HepG2 (cell line): Measurements from ENCODE around the gene INO80C. TPM values are rescaled to one million over a fixed set of nuclear protein-coding genes. Genes with fewer than 3 reads are reported as not detected.
A peak's percentile ranks its signal among the peaks of the same experiment; 100 is the strongest.

Experiments used
- AFF4 ChIP-seq: sonication (generic); formaldehyde crosslinking; IDR thresholded peaks from 2 replicates; pipeline ENCODE4 v1.4.0; 2020; ENCODE audit warnings: missing genetic modification reagents
- ESRRA ChIP-seq: sonication (generic); formaldehyde crosslinking; IDR thresholded peaks from 2 replicates; pipeline ENCODE4 v1.5.1; 2020; ENCODE audit warnings: mild to moderate bottlenecking, low read depth, missing genetic modification reagents
- FOXM1 ChIP-seq: sonication (generic); formaldehyde crosslinking; IDR thresholded peaks from 2 replicates; pipeline ENCODE4 v1.5.0; 2020; ENCODE audit warnings: missing genetic modification reagents
- MEIS2 ChIP-seq: sonication (generic); formaldehyde crosslinking; IDR thresholded peaks from 2 replicates; pipeline ENCODE4 v1.9.0; 2021; ENCODE audit warnings: mild to moderate bottlenecking, missing genetic modification reagents
- NONO ChIP-seq, 2 experiments: fragments of 450-650 bp in 1 of 2; sonication (generic) in 1 of 2; formaldehyde crosslinking in 1 of 2; IDR thresholded peaks in 1 of 2; conservative IDR thresholded peaks in 1 of 2; 2 replicates each; pipeline versions ENCODE4 v1.6.1 to v1.8.0; 2017 to 2022; ENCODE audit warnings: mild to moderate bottlenecking in 1 of 2, missing genetic modification reagents in 1 of 2, moderate library complexity in 1 of 2
- RARA ChIP-seq: IDR thresholded peaks from 2 replicates; pipeline ENCODE4 v1.6.1; 2016; ENCODE audit warnings: missing genetic modification reagents, missing compliant biosample characterization
- RFX1 ChIP-seq: fragments of 450-650 bp; IDR thresholded peaks from 2 replicates; pipeline ENCODE4 v1.6.1; 2017
- SP1 ChIP-seq, 2 experiments: fragments of 450-650 bp in 1 of 2; sonication (generic) in 1 of 2; formaldehyde crosslinking in 1 of 2; IDR thresholded peaks; 2 replicates each; pipeline versions ENCODE4 v1.4.0 to v1.6.1; 2016 to 2020; ENCODE audit warnings: missing genetic modification reagents in 1 of 2
- THRA ChIP-seq: sonication (generic); formaldehyde crosslinking; IDR thresholded peaks from 2 replicates; pipeline ENCODE4 v1.4.0; 2020; ENCODE audit warnings: missing genetic modification reagents, borderline replicate concordance
- ZNF503 ChIP-seq: sonication (generic); formaldehyde crosslinking; IDR thresholded peaks from 2 replicates; pipeline ENCODE4 v1.4.0; 2020; ENCODE audit warnings: missing genetic modification reagents
- ZNF563 ChIP-seq: sonication (generic); formaldehyde crosslinking; IDR thresholded peaks from 2 replicates; pipeline ENCODE4 v1.8.0; 2022; ENCODE audit warnings: mild to moderate bottlenecking, moderate library complexity, missing genetic modification reagents
- ZNF644 ChIP-seq: IDR thresholded peaks from 2 replicates; pipeline ENCODE4 v1.6.1; 2016; ENCODE audit warnings: low read depth
- ZNF724P ChIP-seq: sonication (generic); formaldehyde crosslinking; IDR thresholded peaks from 2 replicates; pipeline ENCODE4 v1.8.0; 2022; ENCODE audit warnings: missing genetic modification reagents, borderline replicate concordance
- ZNF773 ChIP-seq: sonication (generic); formaldehyde crosslinking; IDR thresholded peaks from 2 replicates; pipeline ENCODE4 v1.4.0; 2020; ENCODE audit warnings: missing genetic modification reagents, borderline replicate concordance
- ZNF781 ChIP-seq: sonication (generic); formaldehyde crosslinking; IDR thresholded peaks from 2 replicates; pipeline ENCODE4 v1.5.1; 2020; ENCODE audit warnings: borderline replicate concordance, mild to moderate bottlenecking, missing genetic modification reagents; ENCODE audit errors: not compliant biosample characterization
- ZSCAN12 ChIP-seq: sonication (generic); formaldehyde crosslinking; IDR thresholded peaks from 2 replicates; pipeline ENCODE4 v1.9.0; 2021; ENCODE audit warnings: mild to moderate bottlenecking, missing genetic modification reagents
- polyA plus RNA-seq, 8 experiments: library from polyadenylated mRNA; depleted of rRNA in 3 of 8; stranded (reverse) in 7 of 8; unstranded in 1 of 8; fragments of >200 nt; fragmentation: Illumina TruSeq in 4 of 8; extraction: Trizol in 4 of 8; gene quantifications; 2 replicates each; pipeline versions ENCODE4 v1.2.1 to v1.2.3, GENCODE V29; 2011 to 2016; ENCODE audit warnings: low read depth in 4 of 8, missing spikeins in 1 of 8, mixed read lengths in 1 of 8; ENCODE audit not compliant: insufficient read depth in 1 of 8
- total RNA-seq, 5 experiments: library from RNA; depleted of rRNA; stranded (reverse); fragments of >200 nt; fragmentation: Illumina TruSeq; extraction: Trizol; gene quantifications; 2 replicates each; pipeline ENCODE4 v1.2.3, GENCODE V29; 2016; ENCODE audit warnings: low read depth in 1 of 5
- TF ChIP-seq, protein P1 (sequence below): sonication (generic); formaldehyde crosslinking; IDR thresholded peaks from 2 replicates; pipeline ENCODE4 v1.8.0; 2022; ENCODE audit warnings: mild to moderate bottlenecking, missing genetic modification reagents, borderline replicate concordance
- TF ChIP-seq, protein P2 (sequence below): sonication (generic); formaldehyde crosslinking; IDR thresholded peaks from 2 replicates; pipeline ENCODE4 v1.4.0; 2020; ENCODE audit warnings: mild to moderate bottlenecking, missing genetic modification reagents

Gene INO80C
- total and polyA plus RNA-seq, 2 of the 13 experiments (the other 11 are each of a cell fraction or from before 2014, with no cell fraction given): 8.2 to 15.4 TPM

GRCh38 chr18:35458677-35459441 lies 38.9 kb downstream of the INO80C start (continued):
- TF ChIP-seq AFF4 (CRISPR knock-in tag) (no peak), NONO (IDR thresholded peaks at IDR 0.05) (no peak), NONO (CRISPR knock-in tag; conservative IDR thresholded peaks at IDR 0.05) (peak; percentile 66; the same call in 1 of the 2 replicates), SP1 (IDR thresholded peaks at IDR 0.05) (no peak), SP1 (CRISPR knock-in tag; IDR thresholded peaks at IDR 0.05) (no peak), ESRRA (CRISPR knock-in tag) (peak; percentile 67; the same call in 1 of the 2 replicates), ZNF563 (CRISPR knock-in tag) (no peak), MEIS2 (CRISPR knock-in tag) (no peak), RARA (CRISPR knock-in tag) (peak; percentile 57), ZNF724P (CRISPR knock-in tag) (no peak), ZNF781 (CRISPR knock-in tag) (no peak), ZNF503 (CRISPR knock-in tag) (no peak), ZSCAN12 (no peak), ZNF773 (CRISPR knock-in tag) (no peak), FOXM1 (no peak), ZNF644 (CRISPR knock-in tag) (peak; percentile 98), THRA (CRISPR knock-in tag) (peak; percentile 55; the same call in 1 of the 2 replicates), RFX1 (no peak)
- TF ChIP-seq, protein P1, sequence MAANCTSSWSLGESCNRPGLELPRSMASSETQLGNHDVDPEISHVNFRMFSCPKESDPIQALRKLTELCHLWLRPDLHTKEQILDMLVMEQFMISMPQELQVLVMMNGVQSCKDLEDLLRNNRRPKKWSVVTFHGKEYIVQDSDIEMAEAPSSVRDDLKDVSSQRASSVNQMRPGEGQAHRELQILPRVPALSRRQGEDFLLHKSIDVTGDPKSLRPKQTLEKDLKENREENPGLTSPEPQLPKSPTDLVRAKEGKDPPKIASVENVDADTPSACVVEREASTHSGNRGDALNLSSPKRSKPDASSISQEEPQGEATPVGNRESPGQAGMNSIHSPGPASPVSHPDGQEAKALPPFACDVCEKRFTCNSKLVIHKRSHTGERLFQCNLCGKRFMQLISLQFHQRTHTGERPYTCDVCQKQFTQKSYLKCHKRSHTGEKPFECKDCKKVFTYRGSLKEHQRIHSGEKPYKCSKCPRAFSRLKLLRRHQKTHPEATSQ: no peak
- TF ChIP-seq, protein P2, sequence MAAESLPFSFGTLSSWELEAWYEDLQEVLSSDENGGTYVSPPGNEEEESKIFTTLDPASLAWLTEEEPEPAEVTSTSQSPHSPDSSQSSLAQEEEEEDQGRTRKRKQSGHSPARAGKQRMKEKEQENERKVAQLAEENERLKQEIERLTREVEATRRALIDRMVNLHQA: no peak
